Type B pancreatic cell (in vitro differentiated cells): ENCODE data around the gene MEMO1. TPM values are rescaled to one million over a fixed set of nuclear protein-coding genes. Genes with fewer than 3 reads are reported as not detected.

Experiments used
- DNase-seq: peaks from one replicate; pipeline ENCODE4 v3.0.0; 2021; ENCODE audit warnings: mixed read lengths; ENCODE audit not compliant: unreplicated experiment; ENCODE audit errors: extremely low spot score
- H3K27ac Mint-ChIP-seq: 2 replicates; pipeline ENCODE4 v1.8.0; 2021; ENCODE audit warnings: mild to moderate bottlenecking, mixed read lengths
- H3K27me3 Mint-ChIP-seq: 2 replicates; pipeline ENCODE4 v1.8.0; 2021; ENCODE audit warnings: mixed read lengths
- H3K36me3 Mint-ChIP-seq: 2 replicates; pipeline ENCODE4 v1.8.0; 2021; ENCODE audit warnings: mixed read lengths
- H3K4me1 Mint-ChIP-seq: one replicate; pipeline ENCODE4 v1.8.0; 2021; ENCODE audit warnings: mixed read lengths; ENCODE audit not compliant: unreplicated experiment
- H3K4me3 Mint-ChIP-seq: 2 replicates; pipeline ENCODE4 v1.8.0; 2021; ENCODE audit warnings: mild to moderate bottlenecking, mixed read lengths
- H3K9me3 Mint-ChIP-seq: 2 replicates; pipeline ENCODE4 v1.8.0; 2021; ENCODE audit warnings: mixed read lengths
- CTCF ChIP-seq: fragments of 200-600 bp; sonication (generic); conservative IDR thresholded peaks from 2 replicates; pipeline ENCODE4 v1.5.0; 2021; ENCODE audit warnings: antibody characterized with exemption, mild to moderate bottlenecking
- total RNA-seq: library from RNA; stranded (reverse); gene quantifications from 2 replicates; pipeline ENCODE4 v1.2.1, GENCODE V29; 2021; ENCODE audit warnings: low replicate concordance

MEMO1 gene
- total RNA-seq, 1 donor from 2014 or later, result 48.5 TPM

GRCh38 chr2:32009516-32010256 is 1.1 kb downstream of the MEMO1 start:
- Mint-ChIP-seq H3K9me3 (peaks cover 7% of the 10 kb centered on the region), H3K4me1 (peaks cover 35% of the 10 kb centered on the region), H3K27ac (peak overlapping the region; percentile 79), H3K36me3 (peaks cover 16% of the 10 kb centered on the region), H3K4me3 (peak overlapping the region; percentile 88), H3K27me3 (no peaks in the 10 kb centered on the region)
- no peak for TF ChIP-seq CTCF
- DNase-seq, result peak; percentile 75

GRCh38 chr2:32008805-32009515 is 1.8 kb downstream of the MEMO1 start:
- TF ChIP-seq CTCF, result no peak
- peaks cover 7% of the 10 kb centered on the region for H3K9me3 Mint-ChIP-seq
- H3K4me3 Mint-ChIP-seq, result peak overlapping the region; percentile 88
- no peak for DNase-seq
- peaks cover 16% of the 10 kb centered on the region for H3K36me3 Mint-ChIP-seq
- H3K27ac Mint-ChIP-seq, result peak overlapping the region; percentile 79
- no peaks in the 10 kb centered on the region for H3K27me3 Mint-ChIP-seq
- peaks cover 36% of the 10 kb centered on the region for H3K4me1 Mint-ChIP-seq

- Mint-ChIP-seq H3K27me3 (no peaks in the 10 kb centered on the region), H3K9me3 (peaks cover 7% of the 10 kb centered on the region), H3K27ac (peak overlapping the region; percentile 32), H3K4me3 (peak overlapping the region; percentile 50), H3K36me3 (peaks cover 12% of the 10 kb centered on the region), H3K4me1 (peaks cover 36% of the 10 kb centered on the region)
- DNase-seq, result no peak
- no peak for TF ChIP-seq CTCF
Observed at GRCh38 chr2:32007121-32007391, 3.8 kb downstream of the MEMO1 start.

- peaks cover 12% of the 10 kb centered on the region for H3K36me3 Mint-ChIP-seq
- peak overlapping the region; percentile 92 for H3K27ac Mint-ChIP-seq
- H3K9me3 Mint-ChIP-seq, result peaks cover 7% of the 10 kb centered on the region
- peak overlapping the region; percentile 46 for H3K4me3 Mint-ChIP-seq
- H3K27me3 Mint-ChIP-seq, result no peaks in the 10 kb centered on the region
- no peak for TF ChIP-seq CTCF
- peaks cover 31% of the 10 kb centered on the region for H3K4me1 Mint-ChIP-seq
- no peak for DNase-seq
Observed at GRCh38 chr2:32005371-32005976, 5.3 kb downstream of the MEMO1 start.

GRCh38 chr2:32003791-32004190 is 7.0 kb downstream of the MEMO1 start:
- Mint-ChIP-seq H3K4me1 (peaks cover 29% of the 10 kb centered on the region), H3K4me3 (no peak overlapping the region), H3K27me3 (no peaks in the 10 kb centered on the region), H3K9me3 (peaks cover 7% of the 10 kb centered on the region), H3K36me3 (peaks cover 12% of the 10 kb centered on the region), H3K27ac (peak overlapping the region; percentile 38)
- DNase-seq, result no peak
- no peak for TF ChIP-seq CTCF
